Measurements from ENCODE around the gene BACE2. TPM values are rescaled to one million over a fixed set of nuclear protein-coding genes. Genes with fewer than 3 reads are reported as not detected.

Gene BACE2
- 16.0 TPM for total RNA-seq
- long read RNA-seq, full-length matches to known transcripts, result 15 of 20 reads
- long read RNA-seq, partial matches to known transcripts, result 0 of 20 reads
- long read RNA-seq, other reads (novel, unspliced or antisense), result 5 of 20 reads

- peaks cover 50% of the 10 kb centered on the region for H3K4me1 ChIP-seq
- no peaks in the 10 kb centered on the region for H3K27me3 ChIP-seq (ENCODE audit: low read depth)
- intact Hi-C loops (cut with micrococcal nuclease), result no loop called here
- TF ChIP-seq, protein P1, sequence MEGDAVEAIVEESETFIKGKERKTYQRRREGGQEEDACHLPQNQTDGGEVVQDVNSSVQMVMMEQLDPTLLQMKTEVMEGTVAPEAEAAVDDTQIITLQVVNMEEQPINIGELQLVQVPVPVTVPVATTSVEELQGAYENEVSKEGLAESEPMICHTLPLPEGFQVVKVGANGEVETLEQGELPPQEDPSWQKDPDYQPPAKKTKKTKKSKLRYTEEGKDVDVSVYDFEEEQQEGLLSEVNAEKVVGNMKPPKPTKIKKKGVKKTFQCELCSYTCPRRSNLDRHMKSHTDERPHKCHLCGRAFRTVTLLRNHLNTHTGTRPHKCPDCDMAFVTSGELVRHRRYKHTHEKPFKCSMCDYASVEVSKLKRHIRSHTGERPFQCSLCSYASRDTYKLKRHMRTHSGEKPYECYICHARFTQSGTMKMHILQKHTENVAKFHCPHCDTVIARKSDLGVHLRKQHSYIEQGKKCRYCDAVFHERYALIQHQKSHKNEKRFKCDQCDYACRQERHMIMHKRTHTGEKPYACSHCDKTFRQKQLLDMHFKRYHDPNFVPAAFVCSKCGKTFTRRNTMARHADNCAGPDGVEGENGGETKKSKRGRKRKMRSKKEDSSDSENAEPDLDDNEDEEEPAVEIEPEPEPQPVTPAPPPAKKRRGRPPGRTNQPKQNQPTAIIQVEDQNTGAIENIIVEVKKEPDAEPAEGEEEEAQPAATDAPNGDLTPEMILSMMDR (IDR thresholded peaks at IDR 0.05; ENCODE audit: borderline replicate concordance), result peak; percentile 75
- peak; percentile 85 for DNase-seq
- H3K27ac ChIP-seq (replicated peaks), result peak within 1 kb of the TSS; percentile 92
- no peaks in the 10 kb centered on the region for H3K36me3 ChIP-seq
- H3K9me3 ChIP-seq (replicated peaks), result no peaks in the 10 kb centered on the region
- peak within 1 kb of the TSS; percentile 87 for H3K4me3 ChIP-seq
These were observed at the start of gene BACE2 for GRCh38 chr21:41167348-41168342. Gene BACE2, plus strand, starts transcription at chr21:41168160. Its CDS starts 104 bp downstream, at chr21:41168264.

GRCh38 chr21:41119901-41120300, 48.1 kb upstream of the BACE2 start:
- intact Hi-C loops (cut with micrococcal nuclease), result no loop called here
- TF ChIP-seq, protein P1 (IDR thresholded peaks at IDR 0.05; ENCODE audit: borderline replicate concordance), result no peak
- H3K9me3 ChIP-seq (replicated peaks), result no peaks in the 10 kb centered on the region
- H3K36me3 ChIP-seq, result no peaks in the 10 kb centered on the region
- peaks cover 7% of the 10 kb centered on the region for H3K4me1 ChIP-seq
- no peak for DNase-seq
- no peak overlapping the region for H3K4me3 ChIP-seq
- H3K27ac ChIP-seq (replicated peaks), result no peak overlapping the region
- H3K27me3 ChIP-seq (ENCODE audit: low read depth), result peaks cover 49% of the 10 kb centered on the region

DNA sequence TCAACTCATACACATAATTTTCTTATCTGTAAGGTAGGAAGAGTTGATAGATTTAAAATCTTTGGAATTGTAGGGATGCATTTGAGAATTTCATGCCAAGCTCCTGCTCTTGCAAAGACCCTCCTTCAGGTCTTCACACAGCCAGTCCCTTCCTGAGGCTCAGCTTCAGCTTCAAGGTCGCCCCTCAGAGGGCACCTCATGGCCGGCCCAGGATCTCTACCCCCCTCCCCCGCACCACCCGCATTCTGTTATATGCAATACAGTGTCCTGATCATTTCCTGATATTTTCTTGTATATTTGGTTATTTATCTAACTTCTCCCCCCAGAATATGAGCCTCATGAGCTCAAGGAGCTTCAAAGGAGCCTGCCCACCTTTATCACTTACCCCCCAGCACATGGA, 47.0 kb upstream of the BACE2 start:
- DNase-seq, result no peak

DNA sequence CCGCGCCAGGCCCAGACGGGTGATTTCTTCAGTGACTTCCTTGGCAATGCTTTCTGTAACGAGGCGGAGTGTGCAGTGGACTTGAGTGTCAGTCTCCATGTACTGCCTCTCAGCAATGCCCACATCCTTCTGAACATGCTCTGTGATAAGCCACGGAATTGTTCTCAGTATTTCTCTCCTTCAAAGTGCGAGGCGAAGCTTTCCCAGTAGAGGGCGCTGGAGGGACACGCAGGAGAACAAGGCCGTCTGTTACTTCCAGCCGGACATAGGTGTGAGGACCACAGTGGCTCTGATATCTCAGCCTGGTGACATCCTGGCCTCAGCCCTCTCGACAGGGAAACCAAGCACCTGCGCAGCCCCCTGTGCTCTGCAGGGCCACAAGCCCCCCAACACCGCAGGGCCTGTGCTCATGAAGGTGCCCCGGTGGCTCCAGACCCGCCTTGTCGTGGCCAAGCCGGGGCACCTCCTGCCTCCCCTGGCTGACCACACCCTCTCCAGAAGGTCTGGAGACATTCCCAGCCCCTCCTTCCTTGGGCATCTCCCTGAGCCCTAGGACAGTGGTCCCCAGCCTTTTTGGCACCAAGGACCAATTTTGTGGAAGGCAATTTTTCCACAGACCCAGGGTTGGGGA, 46.1 kb upstream of the BACE2 start:
- Histone ChIP-seq H3K9me3 (replicated peaks) (no peaks in the 10 kb centered on the region), H3K4me1 (peaks cover 9% of the 10 kb centered on the region), H3K27me3 (ENCODE audit: low read depth) (peaks cover 35% of the 10 kb centered on the region), H3K27ac (replicated peaks) (no peak overlapping the region), H3K4me3 (no peak overlapping the region), H3K36me3 (no peaks in the 10 kb centered on the region)
- intact Hi-C loops (cut with micrococcal nuclease), result no loop called here
- DNase-seq, result peak; percentile 79
- TF ChIP-seq, protein P1 (IDR thresholded peaks at IDR 0.05; ENCODE audit: borderline replicate concordance), result peak; percentile 92

More for the DNA sequence above, 47.0 kb upstream of the BACE2 start:
- Histone ChIP-seq H3K27me3 (ENCODE audit: low read depth) (peaks cover 38% of the 10 kb centered on the region), H3K4me1 (peaks cover 9% of the 10 kb centered on the region), H3K9me3 (replicated peaks) (no peaks in the 10 kb centered on the region), H3K4me3 (no peak overlapping the region), H3K27ac (replicated peaks) (no peak overlapping the region), H3K36me3 (no peaks in the 10 kb centered on the region)
- TF ChIP-seq, protein P1 (IDR thresholded peaks at IDR 0.05; ENCODE audit: borderline replicate concordance), result no peak
- intact Hi-C loops (cut with micrococcal nuclease), result no loop called here

- H3K27ac ChIP-seq (replicated peaks), result no peak overlapping the region
- no peak overlapping the region for H3K4me3 ChIP-seq
- intact Hi-C loops (cut with micrococcal nuclease), result no loop called here
- TF ChIP-seq, protein P1 (IDR thresholded peaks at IDR 0.05; ENCODE audit: borderline replicate concordance), result no peak
- H3K36me3 ChIP-seq, result no peaks in the 10 kb centered on the region
- DNase-seq, result no peak
- peaks cover 9% of the 10 kb centered on the region for H3K4me1 ChIP-seq
- peaks cover 11% of the 10 kb centered on the region for H3K9me3 ChIP-seq (replicated peaks)
- peaks cover 27% of the 10 kb centered on the region for H3K27me3 ChIP-seq (ENCODE audit: low read depth)
These were observed 43.2 kb upstream of the BACE2 start for GRCh38 chr21:41124641-41125201.

All from left ventricle myocardium inferior (tissue), 1 donor.